ENCODE results near the gene RPRML. TPM values are rescaled to one million over a fixed set of nuclear protein-coding genes. Genes with fewer than 3 reads are reported as not detected.

The RPRML gene
- total RNA-seq, 1 experiment from 2014 or later = 4.7 TPM

GRCh38 chr17:46984892-46985291 is 5.8 kb upstream of the RPRML start:
- ChIA-PET POLR2A (no interaction called here), CTCF (interaction anchor here (1.0 to 1.6 kb wide), 2 partner anchors 30 to 42 kb away, joined by 4 to 6 read pairs; no protein-coding TSS in a partner anchor)
- ATAC-seq = no peak
- H3K4me1 Mint-ChIP-seq = peaks cover 20% of the 10 kb centered on the region
- peaks cover 5% of the 10 kb centered on the region for H3K9me3 Mint-ChIP-seq
- TF ChIP-seq MXD4 (CRISPR knock-in tag; IDR thresholded peaks at IDR 0.05; ENCODE audit: borderline replicate concordance) = no peak
- TF ChIP-seq RORB (CRISPR knock-in tag; IDR thresholded peaks at IDR 0.05) = no peak
- TF ChIP-seq E2F5 (CRISPR knock-in tag; IDR thresholded peaks at IDR 0.05) = no peak
- TF ChIP-seq CBFB (CRISPR knock-in tag; IDR thresholded peaks at IDR 0.05; ENCODE audit: low read depth) = no peak
- TF ChIP-seq E2F4 (CRISPR knock-in tag; IDR thresholded peaks at IDR 0.05; ENCODE audit: borderline replicate concordance, low read depth) = no peak
- no peaks in the 10 kb centered on the region for H3K36me3 Mint-ChIP-seq
- H3K4me3 Mint-ChIP-seq = no peak overlapping the region
- no peak for DNase-seq (ENCODE audit: low spot score)
- H3K27me3 Mint-ChIP-seq (ENCODE audit: low read depth) = peaks cover 19% of the 10 kb centered on the region
- H3K27ac Mint-ChIP-seq = no peak overlapping the region

- TF ChIP-seq FOXK1 (CRISPR knock-in tag; IDR thresholded peaks at IDR 0.05) = no peak
- no peak for TF ChIP-seq MXD4 (CRISPR knock-in tag; IDR thresholded peaks at IDR 0.05; ENCODE audit: borderline replicate concordance)
- no peak for TF ChIP-seq TEAD4 (CRISPR knock-in tag; IDR thresholded peaks at IDR 0.05)
- TF ChIP-seq E2F4 (CRISPR knock-in tag; IDR thresholded peaks at IDR 0.05; ENCODE audit: borderline replicate concordance, low read depth) = no peak
- no peak for TF ChIP-seq GTF2I (CRISPR knock-in tag; conservative IDR thresholded peaks at IDR 0.05)
- no peak for TF ChIP-seq ESRRA (CRISPR knock-in tag; IDR thresholded peaks at IDR 0.05; ENCODE audit: borderline replicate concordance)
- no peak for TF ChIP-seq ZNF396 (CRISPR knock-in tag; IDR thresholded peaks at IDR 0.05; ENCODE audit: borderline replicate concordance)
- TF ChIP-seq RELA (CRISPR knock-in tag; IDR thresholded peaks at IDR 0.05; ENCODE audit: borderline replicate concordance) = no peak
- TF ChIP-seq ZNF416 (CRISPR knock-in tag; IDR thresholded peaks at IDR 0.05) = no peak
- TF ChIP-seq ZBTB21 (CRISPR knock-in tag; IDR thresholded peaks at IDR 0.05; ENCODE audit: borderline replicate concordance) = no peak
- no peak for TF ChIP-seq ZMAT4 (CRISPR knock-in tag; IDR thresholded peaks at IDR 0.05)
- H3K27me3 Mint-ChIP-seq (ENCODE audit: low read depth) = peaks cover 24% of the 10 kb centered on the region
- CTCF ChIA-PET = interaction anchor here (0.6 to 1.6 kb wide), 2 partner anchors 42 to 90 kb away, joined by 3 to 6 read pairs; no protein-coding TSS in a partner anchor
- peaks cover 5% of the 10 kb centered on the region for H3K9me3 Mint-ChIP-seq
- ATAC-seq (no peak), DNase-seq (ENCODE audit: low spot score) (no peak)
- H3K36me3 Mint-ChIP-seq = no peaks in the 10 kb centered on the region
- peaks cover 20% of the 10 kb centered on the region for H3K4me1 Mint-ChIP-seq
- POLR2A ChIA-PET = no interaction called here
- no peak overlapping the region for H3K4me3 Mint-ChIP-seq
- no peak overlapping the region for H3K27ac Mint-ChIP-seq
These were observed 5.3 kb upstream of the RPRML start for GRCh38 chr17:46984341-46984740.

- H3K4me1 Mint-ChIP-seq = peaks cover 20% of the 10 kb centered on the region
- H3K27ac Mint-ChIP-seq = no peak overlapping the region; the same call in 1 of the 2 replicates
- DNase-seq (ENCODE audit: low spot score) = peak; percentile 53
- ATAC-seq = peak; percentile 72
- H3K9me3 Mint-ChIP-seq = peaks cover 5% of the 10 kb centered on the region
- ChIA-PET CTCF (interaction anchor here (0.6 to 1.6 kb wide), 2 partner anchors 41 to 89 kb away, joined by 3 to 6 read pairs; no protein-coding TSS in a partner anchor), POLR2A (no interaction called here)
- no peaks in the 10 kb centered on the region for H3K36me3 Mint-ChIP-seq
- H3K27me3 Mint-ChIP-seq (ENCODE audit: low read depth) = peaks cover 25% of the 10 kb centered on the region
- no peak overlapping the region for H3K4me3 Mint-ChIP-seq
- TF ChIP-seq JUN (CRISPR knock-in tag; IDR thresholded peaks at IDR 0.05) (no peak), IRF1 (CRISPR knock-in tag; IDR thresholded peaks at IDR 0.05) (0 out of 2 replicates have a peak, but pooled peaks have one; percentile 38), MAX (CRISPR knock-in tag; IDR thresholded peaks at IDR 0.05) (peak; percentile 26; the same call in 1 of the 2 replicates)
These were observed 4.7 kb upstream of the RPRML start for GRCh38 chr17:46983782-46984181.

All from WTC11 (cell line).